Lung (tissue), 12 donors: ENCODE data around the gene STON1. TPM values are rescaled to one million over a fixed set of nuclear protein-coding genes. Genes with fewer than 3 reads are reported as not detected.

Source experiments
- ATAC-seq: fragments of 200-7000 bp; cut with Tn5 transposase; one replicate; pipeline ENCODE4 v1.9.1; 2020; ENCODE audit warnings: moderate number of reproducible peaks; ENCODE audit not compliant: insufficient read depth, low FRiP score
- DNase-seq, 3 donors: peaks; one replicate each; pipeline ENCODE4 v3.0.0-alpha.2; 2013 to 2017
- H3K27ac ChIP-seq, 2 donors: one replicate each; pipeline ENCODE4 v1.5.1; 2013; ENCODE audit warnings: mild to moderate bottlenecking in 2 of 2, moderate library complexity in 2 of 2, control low read depth in 1 of 2, inconsistent platforms in 1 of 2, low read depth in 1 of 2, low read length in 1 of 2
- H3K27me3 ChIP-seq, 3 donors: one replicate each; pipeline ENCODE4 v1.5.1; 2013; ENCODE audit warnings: low read length in 2 of 3; ENCODE audit not compliant: control insufficient read depth in 3 of 3, insufficient read depth in 3 of 3
- H3K36me3 ChIP-seq, 4 donors: one replicate each; pipeline ENCODE4 v1.5.1; 2013; ENCODE audit warnings: low read length in 4 of 4, mild to moderate bottlenecking in 1 of 4, moderate library complexity in 1 of 4; ENCODE audit not compliant: control insufficient read depth in 4 of 4, insufficient read depth in 4 of 4
- H3K4me1 ChIP-seq, 5 donors: one replicate each; pipeline ENCODE4 v1.5.1; 2013; ENCODE audit warnings: low read length in 5 of 5, mild to moderate bottlenecking in 2 of 5, moderate library complexity in 1 of 5; ENCODE audit not compliant: control insufficient read depth in 5 of 5, insufficient read depth in 5 of 5
- H3K4me3 ChIP-seq: one replicate; pipeline ENCODE4 v1.5.1; 2013; ENCODE audit warnings: mild to moderate bottlenecking, control low read depth, moderate library complexity
- H3K9ac ChIP-seq, 2 donors: one replicate each; pipeline ENCODE4 v1.5.1; 2013; ENCODE audit warnings: low read length in 2 of 2, control low read depth in 1 of 2; ENCODE audit not compliant: insufficient read depth in 1 of 2
- H3K9me3 ChIP-seq, 4 donors: one replicate each; pipeline ENCODE4 v1.5.1; 2013; ENCODE audit warnings: low read length in 3 of 4, mild to moderate bottlenecking in 1 of 4, moderate library complexity in 1 of 4; ENCODE audit not compliant: control insufficient read depth in 4 of 4, insufficient read depth in 3 of 4
- CTCF ChIP-seq: IDR thresholded peaks from 2 replicates; pipeline ENCODE4 v1.5.1; 2012; ENCODE audit warnings: mild to moderate bottlenecking; ENCODE audit errors: control extremely low read depth, extremely low read depth
- WGBS, 2 donors: extraction: QIAGEN DNeasy Blood & Tissue Kit; methylation state at CpG; one replicate each; pipeline ENCODE4 v1.1.7; 2013; 5-methylcytosine and 5-hydroxymethylcytosine counted together
- polyA plus RNA-seq, 2 donors: library from polyadenylated mRNA; stranded (reverse); fragments of 200-250 nt; gene quantifications; one replicate each; pipeline ENCODE4 v1.2.1, GENCODE V29; 2013
- total RNA-seq, 2 donors: library from RNA; depleted of rRNA in 1 of 2; stranded (reverse); fragments of >200 nt in 1 of 2; gene quantifications; one replicate each; pipeline ENCODE4 v1.2.1, GENCODE V29; 2014 to 2021
- donor health status: control.
- donor health status: control.
- donor health status: Bipolar disorder and iron deficiency.
- donor health status: healthy.
- donor health status: DM: yes; HTN: yes; CAD: no.

STON1 gene
- total and polyA plus RNA-seq, 4 donors: 3.8 to 35.2 (median 10.5) TPM

- H3K27ac ChIP-seq: peak overlapping the region in 1 of 2 donors; percentile 37
- no peak for DNase-seq
- H3K4me1 ChIP-seq: peaks cover 4 to 29% (median 13%) of the 10 kb centered on the region in 5 donors
- WGBS, 2 donors: 4 to 6% methylated on average over 14 to 15 of the region's 15 CpGs
- no peak for ATAC-seq
- peak overlapping the region; percentile 52 for H3K4me3 ChIP-seq
- H3K36me3 ChIP-seq: peaks cover 0 to 2% (median 0%) of the 10 kb centered on the region in 4 donors
- H3K27me3 ChIP-seq: no peaks in the 10 kb centered on the region
- TF ChIP-seq CTCF: no peak
- H3K9me3 ChIP-seq: no peaks in the 10 kb centered on the region
- peak overlapping the region in 1 of 2 donors; percentile 61 for H3K9ac ChIP-seq
Measured at GRCh38 chr2:48529676-48530032, 300 bp upstream of the STON1 start.

GRCh38 chr2:48531141-48531648 is 1.2 kb downstream of the STON1 start:
- H3K4me1 ChIP-seq: peaks cover 4 to 29% (median 12%) of the 10 kb centered on the region in 5 donors
- no peaks in the 10 kb centered on the region for H3K9me3 ChIP-seq
- peak; percentile 61 to 83 (median 80) for DNase-seq
- H3K4me3 ChIP-seq: peak overlapping the region; percentile 21
- H3K9ac ChIP-seq: peak overlapping the region in 1 of 2 donors; percentile 93
- no peaks in the 10 kb centered on the region for H3K27me3 ChIP-seq
- peak overlapping the region in 1 of 2 donors; percentile 53 for H3K27ac ChIP-seq
- peaks cover 0 to 2% (median 0%) of the 10 kb centered on the region in 4 donors for H3K36me3 ChIP-seq
- peak; percentile 17 for ATAC-seq
- WGBS, 2 donors: 15 to 30% methylated on average over 6 of the region's 6 CpGs
- no peak for TF ChIP-seq CTCF

GRCh38 chr2:48532174-48532573 is 2.2 kb downstream of the STON1 start:
- TF ChIP-seq CTCF: no peak
- Histone ChIP-seq H3K27me3 (no peaks in the 10 kb centered on the region), H3K36me3 (no peaks in the 10 kb centered on the region), H3K9me3 (no peaks in the 10 kb centered on the region), H3K27ac (no peak overlapping the region), H3K4me3 (no peak overlapping the region), H3K4me1 (peaks cover 4 to 29% (median 12%) of the 10 kb centered on the region in 5 donors), H3K9ac (no peak overlapping the region)
- no peak for ATAC-seq
- no peak for DNase-seq
- 91 to 96% methylated on average over 7 of the region's 7 CpGs for WGBS, 2 donors

GRCh38 chr2:48532824-48533223 is 2.9 kb downstream of the STON1 start:
- Histone ChIP-seq H3K36me3 (no peaks in the 10 kb centered on the region), H3K27me3 (no peaks in the 10 kb centered on the region), H3K4me3 (no peak overlapping the region), H3K27ac (no peak overlapping the region), H3K9me3 (no peaks in the 10 kb centered on the region), H3K4me1 (peaks cover 4 to 24% (median 12%) of the 10 kb centered on the region in 5 donors), H3K9ac (no peak overlapping the region)
- ATAC-seq: no peak
- no peak for DNase-seq
- no peak for TF ChIP-seq CTCF
- 96 to 100% methylated on average over 5 of the region's 5 CpGs for WGBS, 2 donors
